NCI-H2227 (cell line): ENCODE results near the gene BARD1.
"Not testable (repeated sequence)": the region's sequence is repeated elsewhere in the genome, so short reads cannot be mapped to it uniquely, and the experiment has no call there.

Experiments used
- DNase-seq: peaks from one replicate; lab custom pipeline; 2025; ENCODE audit not compliant: unreplicated experiment; lab: John Stamatoyannopoulos, UW

BARD1 gene

GRCh38 chr2:214772443-214773015 lies 37.0 kb downstream of the BARD1 start:
- DNase-seq: no peak

GRCh38 chr2:214765180-214765579 lies 44.3 kb downstream of the BARD1 start:
- DNase-seq: no peak

- no peak for DNase-seq
Measured at GRCh38 chr2:214753455-214753854, 56.0 kb downstream of the BARD1 start.

GRCh38 chr2:214750529-214750928 lies 59.0 kb downstream of the BARD1 start:
- no peak for DNase-seq

- DNase-seq: no peak
Measured at GRCh38 chr2:214747992-214748391, 61.5 kb downstream of the BARD1 start.

GRCh38 chr2:214742119-214742518 lies 67.4 kb downstream of the BARD1 start:
- no peak for DNase-seq

- DNase-seq: no peak
Measured at GRCh38 chr2:214740867-214741395, 68.6 kb downstream of the BARD1 start.

- DNase-seq: no peak
Measured at GRCh38 chr2:214737188-214737587, 72.3 kb downstream of the BARD1 start.

GRCh38 chr2:214730800-214731407 lies 78.6 kb downstream of the BARD1 start:
- DNase-seq: no peak

GRCh38 chr2:214730248-214730647 lies 79.2 kb downstream of the BARD1 start:
- DNase-seq: no peak

- DNase-seq: no peak
Measured at GRCh38 chr2:214724741-214725140, 84.7 kb downstream of the BARD1 start.

GRCh38 chr2:214717837-214718236 lies 91.6 kb downstream of the BARD1 start:
- DNase-seq: not testable (repeated sequence)

- no peak for DNase-seq
Measured at GRCh38 chr2:214716811-214717560, 92.5 kb downstream of the BARD1 start.

GRCh38 chr2:214715025-214715424 lies 94.5 kb downstream of the BARD1 start:
- no peak for DNase-seq

GRCh38 chr2:214713080-214713830 lies 96.2 kb downstream of the BARD1 start:
- no peak for DNase-seq

GRCh38 chr2:214710729-214711128 lies 98.8 kb downstream of the BARD1 start:
- DNase-seq: no peak

GRCh38 chr2:214706986-214707385 lies 102.5 kb downstream of the BARD1 start:
- DNase-seq: no peak

- no peak for DNase-seq
Measured at GRCh38 chr2:214699236-214699635, 110.2 kb downstream of the BARD1 start.

GRCh38 chr2:214696681-214697080 lies 112.8 kb downstream of the BARD1 start:
- DNase-seq: no peak

GRCh38 chr2:214695789-214696188 lies 113.7 kb downstream of the BARD1 start:
- DNase-seq: no peak

- DNase-seq: not testable (repeated sequence)
Measured at GRCh38 chr2:214683557-214683956, 125.9 kb downstream of the BARD1 start.
